Measurements from ENCODE around the gene ITFG1.

Gene ITFG1

GRCh38 chr16:47395733-47396498 is 64.9 kb downstream of the ITFG1 start:
- DNase-seq (ENCODE audit: low spot score in 2 of 2) (no peak), ATAC-seq (no peak)
- no peaks in the 10 kb centered on the region for H3K9me3 Mint-ChIP-seq
- H3K27ac Mint-ChIP-seq = no peak overlapping the region
- H3K4me1 Mint-ChIP-seq = peaks cover 25% of the 10 kb centered on the region
- no peak overlapping the region for H3K4me3 Mint-ChIP-seq
- H3K36me3 Mint-ChIP-seq = peaks cover 4% of the 10 kb centered on the region

- no peaks in the 10 kb centered on the region for H3K9me3 Mint-ChIP-seq
- H3K27ac Mint-ChIP-seq = peak overlapping the region; percentile 43
- ATAC-seq = peak; percentile 34
- H3K36me3 Mint-ChIP-seq = peaks cover 4% of the 10 kb centered on the region
- peaks cover 25% of the 10 kb centered on the region for H3K4me1 Mint-ChIP-seq
- no peak overlapping the region for H3K4me3 Mint-ChIP-seq
- DNase-seq (ENCODE audit: low spot score in 2 of 2) = no peak
These were observed 68.8 kb downstream of the ITFG1 start for GRCh38 chr16:47392081-47392480.

- no peak overlapping the region for H3K4me3 Mint-ChIP-seq
- no peaks in the 10 kb centered on the region for H3K36me3 Mint-ChIP-seq
- peaks cover 22% of the 10 kb centered on the region for H3K4me1 Mint-ChIP-seq
- no peaks in the 10 kb centered on the region for H3K9me3 Mint-ChIP-seq
- ATAC-seq = no peak
- no peak for DNase-seq (ENCODE audit: low spot score in 2 of 2)
- no peak overlapping the region for H3K27ac Mint-ChIP-seq
These were observed 72.2 kb downstream of the ITFG1 start for GRCh38 chr16:47388705-47389104.

GRCh38 chr16:47387026-47387734 is 73.7 kb downstream of the ITFG1 start:
- DNase-seq (ENCODE audit: low spot score in 2 of 2) (no peak), ATAC-seq (no peak)
- Mint-ChIP-seq H3K9me3 (no peaks in the 10 kb centered on the region), H3K4me1 (peaks cover 12% of the 10 kb centered on the region), H3K27ac (no peak overlapping the region), H3K36me3 (no peaks in the 10 kb centered on the region), H3K4me3 (no peak overlapping the region)

- DNase-seq (ENCODE audit: low spot score in 2 of 2) (no peak), ATAC-seq (no peak)
These were observed 74.6 kb downstream of the ITFG1 start for GRCh38 chr16:47386201-47386718.

GRCh38 chr16:47382362-47382761 is 78.5 kb downstream of the ITFG1 start:
- DNase-seq (ENCODE audit: low spot score in 2 of 2) (no peak), ATAC-seq (no peak)
- H3K9me3 Mint-ChIP-seq = no peaks in the 10 kb centered on the region
- H3K36me3 Mint-ChIP-seq = peaks cover 5% of the 10 kb centered on the region
- no peak overlapping the region for H3K27ac Mint-ChIP-seq
- H3K4me1 Mint-ChIP-seq = peaks cover 7% of the 10 kb centered on the region
- H3K4me3 Mint-ChIP-seq = no peak overlapping the region

More at GRCh38 chr16:47386201-47386718, 74.6 kb downstream of the ITFG1 start:
- peak overlapping the region; percentile 71 for H3K27ac Mint-ChIP-seq
- peaks cover 7% of the 10 kb centered on the region for H3K4me1 Mint-ChIP-seq
- H3K9me3 Mint-ChIP-seq = no peaks in the 10 kb centered on the region
- H3K36me3 Mint-ChIP-seq = no peaks in the 10 kb centered on the region
- H3K4me3 Mint-ChIP-seq = no peak overlapping the region

GRCh38 chr16:47377154-47377553 is 83.7 kb downstream of the ITFG1 start:
- no peak for ATAC-seq
- H3K9me3 Mint-ChIP-seq = no peaks in the 10 kb centered on the region
- no peaks in the 10 kb centered on the region for H3K4me1 Mint-ChIP-seq
- H3K27ac Mint-ChIP-seq = no peak overlapping the region
- no peak overlapping the region for H3K4me3 Mint-ChIP-seq
- peaks cover 20% of the 10 kb centered on the region for H3K36me3 Mint-ChIP-seq
- DNase-seq (ENCODE audit: low spot score in 2 of 2) = no peak

GRCh38 chr16:47375423-47375822 is 85.4 kb downstream of the ITFG1 start:
- no peak overlapping the region for H3K27ac Mint-ChIP-seq
- H3K36me3 Mint-ChIP-seq = peaks cover 20% of the 10 kb centered on the region
- DNase-seq (ENCODE audit: low spot score in 2 of 2) = no peak
- no peak for ATAC-seq
- no peak overlapping the region for H3K4me3 Mint-ChIP-seq
- no peaks in the 10 kb centered on the region for H3K4me1 Mint-ChIP-seq
- no peaks in the 10 kb centered on the region for H3K9me3 Mint-ChIP-seq

- Mint-ChIP-seq H3K4me1 (no peaks in the 10 kb centered on the region), H3K27ac (no peak overlapping the region), H3K9me3 (no peaks in the 10 kb centered on the region), H3K4me3 (no peak overlapping the region), H3K36me3 (peaks cover 20% of the 10 kb centered on the region)
- ATAC-seq = no peak
- DNase-seq (ENCODE audit: low spot score in 2 of 2) = no peak
These were observed 86.2 kb downstream of the ITFG1 start for GRCh38 chr16:47374629-47375028.

- Mint-ChIP-seq H3K9me3 (no peaks in the 10 kb centered on the region), H3K4me3 (no peak overlapping the region), H3K4me1 (no peaks in the 10 kb centered on the region), H3K27ac (no peak overlapping the region), H3K36me3 (peaks cover 14% of the 10 kb centered on the region)
- ATAC-seq (no peak), DNase-seq (ENCODE audit: low spot score in 2 of 2) (no peak)
These were observed 89.4 kb downstream of the ITFG1 start for GRCh38 chr16:47371271-47372014.

GRCh38 chr16:47370536-47370935 is 90.3 kb downstream of the ITFG1 start:
- H3K4me1 Mint-ChIP-seq = no peaks in the 10 kb centered on the region
- H3K9me3 Mint-ChIP-seq = no peaks in the 10 kb centered on the region
- ATAC-seq (no peak), DNase-seq (ENCODE audit: low spot score in 2 of 2) (no peak)
- peaks cover 17% of the 10 kb centered on the region for H3K36me3 Mint-ChIP-seq
- H3K27ac Mint-ChIP-seq = no peak overlapping the region
- H3K4me3 Mint-ChIP-seq = no peak overlapping the region

GRCh38 chr16:47366228-47366627 is 94.6 kb downstream of the ITFG1 start:
- ATAC-seq = no peak
- no peaks in the 10 kb centered on the region for H3K4me1 Mint-ChIP-seq
- H3K9me3 Mint-ChIP-seq = no peaks in the 10 kb centered on the region
- no peak overlapping the region for H3K4me3 Mint-ChIP-seq
- DNase-seq (ENCODE audit: low spot score in 2 of 2) = no peak
- no peak overlapping the region for H3K27ac Mint-ChIP-seq
- H3K36me3 Mint-ChIP-seq = peaks cover 20% of the 10 kb centered on the region

- no peaks in the 10 kb centered on the region for H3K9me3 Mint-ChIP-seq
- no peak for DNase-seq (ENCODE audit: low spot score in 2 of 2)
- no peak overlapping the region for H3K27ac Mint-ChIP-seq
- H3K4me1 Mint-ChIP-seq = no peaks in the 10 kb centered on the region
- no peak overlapping the region for H3K4me3 Mint-ChIP-seq
- H3K36me3 Mint-ChIP-seq = peaks cover 20% of the 10 kb centered on the region
- no peak for ATAC-seq
These were observed 97.1 kb downstream of the ITFG1 start for GRCh38 chr16:47363761-47364160.

- H3K4me3 Mint-ChIP-seq = no peak overlapping the region
- peak overlapping the region; percentile 2 for H3K27ac Mint-ChIP-seq
- DNase-seq (ENCODE audit: low spot score in 2 of 2) = no peak
- H3K4me1 Mint-ChIP-seq = no peaks in the 10 kb centered on the region
- no peaks in the 10 kb centered on the region for H3K9me3 Mint-ChIP-seq
- no peak for ATAC-seq
- H3K36me3 Mint-ChIP-seq = peaks cover 8% of the 10 kb centered on the region
These were observed 101.4 kb downstream of the ITFG1 start for GRCh38 chr16:47359478-47359877.

- Mint-ChIP-seq H3K4me1 (no peaks in the 10 kb centered on the region), H3K36me3 (peaks cover 6% of the 10 kb centered on the region), H3K9me3 (no peaks in the 10 kb centered on the region), H3K27ac (no peak overlapping the region), H3K4me3 (no peak overlapping the region)
- DNase-seq (ENCODE audit: low spot score in 2 of 2) (no peak), ATAC-seq (no peak)
These were observed 102.0 kb downstream of the ITFG1 start for GRCh38 chr16:47358816-47359215.
